ENCODE data around the gene GLP1R. TPM values are rescaled to one million over a fixed set of nuclear protein-coding genes. Genes with fewer than 3 reads are reported as not detected.
"Not testable (repeated sequence)": the region's sequence is repeated elsewhere in the genome, so short reads cannot be mapped to it uniquely, and the experiment has no call there.

GLP1R gene
- total RNA-seq, 1 experiment from 2014 or later, result not detected

GRCh38 chr6:39118921-39119320, 70.3 kb downstream of the GLP1R start:
- Histone ChIP-seq H3K9ac (ENCODE audit: low read length) (no peak overlapping the region), H3K27ac (ENCODE audit: low read length) (no peak overlapping the region), H3K9me3 (ENCODE audit: low read length) (no peaks in the 10 kb centered on the region), H3K9me2 (replicated peaks; ENCODE audit: insufficient read depth, low read length) (no peaks in the 10 kb centered on the region), H2AFZ (ENCODE audit: low read length) (no peak overlapping the region), H3K4me3 (ENCODE audit: low read length) (no peak overlapping the region), H3K79me2 (ENCODE audit: low read length) (no peaks in the 10 kb centered on the region), H3K27me3 (ENCODE audit: low read length) (no peaks in the 10 kb centered on the region), H4K20me1 (ENCODE audit: insufficient read depth, low read depth, low read length) (no peaks in the 10 kb centered on the region), H3K4me2 (ENCODE audit: low read depth, low read length, poor library complexity, severe bottlenecking) (no peak overlapping the region), H3K4me1 (ENCODE audit: low read length) (peaks cover 14% of the 10 kb centered on the region), H3K36me3 (ENCODE audit: insufficient read depth, low read length) (no peaks in the 10 kb centered on the region)
- no peak for DNase-seq

- Histone ChIP-seq H3K36me3 (ENCODE audit: insufficient read depth, low read length) (no peaks in the 10 kb centered on the region), H3K4me1 (ENCODE audit: low read length) (no peaks in the 10 kb centered on the region), H3K4me2 (ENCODE audit: low read depth, low read length, poor library complexity, severe bottlenecking) (no peak overlapping the region), H2AFZ (ENCODE audit: low read length) (no peak overlapping the region), H3K9me3 (ENCODE audit: low read length) (no peaks in the 10 kb centered on the region), H3K4me3 (ENCODE audit: low read length) (no peak overlapping the region), H3K9me2 (replicated peaks; ENCODE audit: insufficient read depth, low read length) (no peaks in the 10 kb centered on the region), H3K9ac (ENCODE audit: low read length) (no peak overlapping the region), H3K27me3 (ENCODE audit: low read length) (no peaks in the 10 kb centered on the region), H4K20me1 (ENCODE audit: insufficient read depth, low read depth, low read length) (no peaks in the 10 kb centered on the region), H3K27ac (ENCODE audit: low read length) (no peak overlapping the region), H3K79me2 (ENCODE audit: low read length) (no peaks in the 10 kb centered on the region)
- DNase-seq, result no peak
Observed at GRCh38 chr6:39124114-39124513, 75.5 kb downstream of the GLP1R start.

GRCh38 chr6:39128106-39128505, 79.5 kb downstream of the GLP1R start:
- H3K79me2 ChIP-seq (ENCODE audit: low read length), result no peaks in the 10 kb centered on the region
- H3K27ac ChIP-seq (ENCODE audit: low read length), result no peak overlapping the region
- no peak overlapping the region for H2AFZ ChIP-seq (ENCODE audit: low read length)
- H3K4me1 ChIP-seq (ENCODE audit: low read length), result no peaks in the 10 kb centered on the region
- no peaks in the 10 kb centered on the region for H3K9me3 ChIP-seq (ENCODE audit: low read length)
- DNase-seq, result no peak
- H3K4me3 ChIP-seq (ENCODE audit: low read length), result no peak overlapping the region
- H3K36me3 ChIP-seq (ENCODE audit: insufficient read depth, low read length), result no peaks in the 10 kb centered on the region
- no peaks in the 10 kb centered on the region for H4K20me1 ChIP-seq (ENCODE audit: insufficient read depth, low read depth, low read length)
- H3K9me2 ChIP-seq (replicated peaks; ENCODE audit: insufficient read depth, low read length), result no peaks in the 10 kb centered on the region
- no peaks in the 10 kb centered on the region for H3K27me3 ChIP-seq (ENCODE audit: low read length)
- H3K9ac ChIP-seq (ENCODE audit: low read length), result no peak overlapping the region
- no peak overlapping the region for H3K4me2 ChIP-seq (ENCODE audit: low read depth, low read length, poor library complexity, severe bottlenecking)

- Histone ChIP-seq H2AFZ (ENCODE audit: low read length) (no peak overlapping the region), H3K9me3 (ENCODE audit: low read length) (no peaks in the 10 kb centered on the region), H3K36me3 (ENCODE audit: insufficient read depth, low read length) (no peaks in the 10 kb centered on the region), H3K4me3 (ENCODE audit: low read length) (no peak overlapping the region), H3K9ac (ENCODE audit: low read length) (no peak overlapping the region), H3K4me2 (ENCODE audit: low read depth, low read length, poor library complexity, severe bottlenecking) (no peak overlapping the region), H3K4me1 (ENCODE audit: low read length) (no peaks in the 10 kb centered on the region), H3K9me2 (replicated peaks; ENCODE audit: insufficient read depth, low read length) (no peaks in the 10 kb centered on the region), H3K27ac (ENCODE audit: low read length) (no peak overlapping the region), H4K20me1 (ENCODE audit: insufficient read depth, low read depth, low read length) (no peaks in the 10 kb centered on the region), H3K79me2 (ENCODE audit: low read length) (no peaks in the 10 kb centered on the region), H3K27me3 (ENCODE audit: low read length) (no peaks in the 10 kb centered on the region)
- no peak for DNase-seq
Observed at GRCh38 chr6:39128832-39129231, 80.3 kb downstream of the GLP1R start.

- H3K4me2 ChIP-seq (ENCODE audit: low read depth, low read length, poor library complexity, severe bottlenecking), result no peak overlapping the region
- H3K9me2 ChIP-seq (replicated peaks; ENCODE audit: insufficient read depth, low read length), result no peaks in the 10 kb centered on the region
- H2AFZ ChIP-seq (ENCODE audit: low read length), result no peak overlapping the region
- no peaks in the 10 kb centered on the region for H3K79me2 ChIP-seq (ENCODE audit: low read length)
- no peak for DNase-seq
- no peak overlapping the region for H3K4me3 ChIP-seq (ENCODE audit: low read length)
- no peak overlapping the region for H3K9ac ChIP-seq (ENCODE audit: low read length)
- H4K20me1 ChIP-seq (ENCODE audit: insufficient read depth, low read depth, low read length), result no peaks in the 10 kb centered on the region
- no peaks in the 10 kb centered on the region for H3K27me3 ChIP-seq (ENCODE audit: low read length)
- no peak overlapping the region for H3K27ac ChIP-seq (ENCODE audit: low read length)
- H3K4me1 ChIP-seq (ENCODE audit: low read length), result no peaks in the 10 kb centered on the region
- H3K36me3 ChIP-seq (ENCODE audit: insufficient read depth, low read length), result no peaks in the 10 kb centered on the region
- H3K9me3 ChIP-seq (ENCODE audit: low read length), result no peaks in the 10 kb centered on the region
Observed at GRCh38 chr6:39130691-39131090, 82.1 kb downstream of the GLP1R start.

GRCh38 chr6:39134761-39135160, 86.2 kb downstream of the GLP1R start:
- H3K4me3 ChIP-seq (ENCODE audit: low read length); DNase-seq; H3K9me2 ChIP-seq (replicated peaks; ENCODE audit: insufficient read depth, low read length); H2AFZ ChIP-seq (ENCODE audit: low read length); H3K4me2 ChIP-seq (ENCODE audit: low read depth, low read length, poor library complexity, severe bottlenecking); H3K9ac ChIP-seq (ENCODE audit: low read length); H3K27ac ChIP-seq (ENCODE audit: low read length); H3K27me3 ChIP-seq (ENCODE audit: low read length); H3K36me3 ChIP-seq (ENCODE audit: insufficient read depth, low read length); H3K79me2 ChIP-seq (ENCODE audit: low read length); H3K9me3 ChIP-seq (ENCODE audit: low read length); H4K20me1 ChIP-seq (ENCODE audit: insufficient read depth, low read depth, low read length); H3K4me1 ChIP-seq (ENCODE audit: low read length): not testable (repeated sequence)

- H3K4me2 ChIP-seq (ENCODE audit: low read depth, low read length, poor library complexity, severe bottlenecking); DNase-seq; H3K27me3 ChIP-seq (ENCODE audit: low read length); H3K27ac ChIP-seq (ENCODE audit: low read length); H3K9ac ChIP-seq (ENCODE audit: low read length); H2AFZ ChIP-seq (ENCODE audit: low read length); H3K4me3 ChIP-seq (ENCODE audit: low read length); H3K9me2 ChIP-seq (replicated peaks; ENCODE audit: insufficient read depth, low read length); H3K4me1 ChIP-seq (ENCODE audit: low read length); H4K20me1 ChIP-seq (ENCODE audit: insufficient read depth, low read depth, low read length); H3K36me3 ChIP-seq (ENCODE audit: insufficient read depth, low read length); H3K79me2 ChIP-seq (ENCODE audit: low read length); H3K9me3 ChIP-seq (ENCODE audit: low read length): not testable (repeated sequence)
Observed at GRCh38 chr6:39136207-39136606, 87.6 kb downstream of the GLP1R start.

GRCh38 chr6:39137245-39137644, 88.7 kb downstream of the GLP1R start:
- Histone ChIP-seq H3K4me2 (ENCODE audit: low read depth, low read length, poor library complexity, severe bottlenecking) (no peak overlapping the region), H3K4me1 (ENCODE audit: low read length) (no peaks in the 10 kb centered on the region), H3K27me3 (ENCODE audit: low read length) (no peaks in the 10 kb centered on the region), H3K4me3 (ENCODE audit: low read length) (no peak overlapping the region), H3K27ac (ENCODE audit: low read length) (no peak overlapping the region), H3K9ac (ENCODE audit: low read length) (no peak overlapping the region), H3K9me2 (replicated peaks; ENCODE audit: insufficient read depth, low read length) (0 out of 2 replicates have a peak, but pooled peaks cover 5% of the 10 kb centered on the region), H3K79me2 (ENCODE audit: low read length) (no peaks in the 10 kb centered on the region), H3K36me3 (ENCODE audit: insufficient read depth, low read length) (no peaks in the 10 kb centered on the region), H3K9me3 (ENCODE audit: low read length) (no peaks in the 10 kb centered on the region), H2AFZ (ENCODE audit: low read length) (no peak overlapping the region), H4K20me1 (ENCODE audit: insufficient read depth, low read depth, low read length) (no peaks in the 10 kb centered on the region)
- DNase-seq, result peak; percentile 74

Data from Karpas-422 (cell line).